Esophagus muscularis mucosa (tissue), 4 donors: ENCODE measurements around the gene CYYR1. TPM values are rescaled to one million over a fixed set of nuclear protein-coding genes. Genes with fewer than 3 reads are reported as not detected.

Experiments
- DNase-seq: peaks from one replicate; pipeline ENCODE4 v3.0.0-alpha.2; 2017; ENCODE audit errors: extremely low spot score
- H3K27ac ChIP-seq, 4 donors: fragments of 200-600 bp; sonication (generic); replicated peaks in 1 of 4; 1 replicate in 3 of 4; 2 replicates in 1 of 4; pipeline ENCODE4 v1.5.1; 2016 to 2019; ENCODE audit warnings: mild to moderate bottlenecking in 1 of 4
- H3K27me3 ChIP-seq, 4 donors: fragments of 200-600 bp; sonication (generic); one replicate each; pipeline versions ENCODE4 v1.5.1 to v1.6.0; 2016 to 2019
- H3K36me3 ChIP-seq, 4 donors: fragments of 200-600 bp; sonication (generic); one replicate each; pipeline ENCODE4 v1.5.1; 2016 to 2019
- H3K4me1 ChIP-seq, 4 donors: fragments of 200-600 bp; sonication (generic); one replicate each; pipeline ENCODE4 v1.5.1; 2016 to 2019
- H3K4me3 ChIP-seq, 4 donors: fragments of 200-600 bp; sonication (generic); 1 replicate in 2 of 4; 2 replicates in 2 of 4; pipeline ENCODE4 v1.5.1; 2016 to 2019; ENCODE audit warnings: mild to moderate bottlenecking in 4 of 4, moderate library complexity in 1 of 4
- H3K9me3 ChIP-seq, 4 donors: fragments of 200-600 bp; sonication (generic); 1 replicate in 3 of 4; 2 replicates in 1 of 4; pipeline ENCODE4 v1.5.1; 2016 to 2019
- CTCF ChIP-seq, 3 experiments: fragments of 200-600 bp in 2 of 3; fragments of 450-650 bp in 1 of 3; sonication (generic) in 2 of 3; IDR thresholded peaks; one replicate each; pipeline ENCODE4 v1.5.1; 2017 to 2019; ENCODE audit warnings: antibody characterized with exemption in 3 of 3, mild to moderate bottlenecking in 2 of 3, moderate library complexity in 1 of 3
- EP300 ChIP-seq: sonication (generic); formaldehyde crosslinking; IDR thresholded peaks from one replicate; pipeline ENCODE4 v1.6.1; 2017; ENCODE audit warnings: antibody characterized with exemption
- POLR2A ChIP-seq: fragments of 450-650 bp; IDR thresholded peaks from one replicate; pipeline ENCODE4 v1.6.1; 2017; ENCODE audit warnings: antibody characterized with exemption, moderate library complexity, mild to moderate bottlenecking, low read depth
- POLR2AphosphoS5 ChIP-seq, 2 donors: sonication (generic); formaldehyde crosslinking; IDR thresholded peaks; one replicate each; pipeline ENCODE4 v1.6.1; 2017; ENCODE audit warnings: antibody characterized with exemption in 2 of 2
- WGBS: methylation state at CpG from one replicate; pipeline ENCODE4 v1.1.5; 2018; 5-methylcytosine and 5-hydroxymethylcytosine counted together
- intact Hi-C: fragments of 100-400 bp; cut with DNase I; formaldehyde crosslinking; loops from one replicate; pipeline ENCODE4 v1.15.1; 2023
- total RNA-seq, 4 donors: library from RNA; depleted of rRNA; stranded (reverse); fragments of >200 nt; gene quantifications; one replicate each; pipeline versions ENCODE4 v1.1.0 to v1.2.1, GENCODE V29; 2016

The CYYR1 gene
- total RNA-seq, 4 donors from 2014 or later, result 10.0 to 19.3 (median 16.3) TPM

GRCh38 chr21:26588446-26588845 lies 15.4 kb upstream of the CYYR1 start:
- intact Hi-C loops, result loop anchor here (10.0 kb wide), 1 partner anchor 64 kb away; no protein-coding TSS in a partner anchor
- Histone ChIP-seq H3K27me3 (no peaks in the 10 kb centered on the region), H3K9me3 (no peaks in the 10 kb centered on the region), H3K4me3 (peak overlapping the region in 2 of 4 donors; percentile 1 to 26), H3K36me3 (no peaks in the 10 kb centered on the region), H3K27ac (no peak overlapping the region), H3K4me1 (no peaks in the 10 kb centered on the region)
- 81% methylated on average over 7 of the region's 7 CpGs for WGBS
- DNase-seq, result no peak
- no peak for TF ChIP-seq POLR2AphosphoS5 (IDR thresholded peaks at IDR 0.05)
- no peak for TF ChIP-seq CTCF (IDR thresholded peaks at IDR 0.05)
- TF ChIP-seq EP300, result no peak
- no peak for TF ChIP-seq POLR2A

GRCh38 chr21:26587736-26588201 lies 14.7 kb upstream of the CYYR1 start:
- TF ChIP-seq EP300, result no peak
- TF ChIP-seq POLR2AphosphoS5 (IDR thresholded peaks at IDR 0.05), result no peak
- no peak for TF ChIP-seq CTCF (IDR thresholded peaks at IDR 0.05)
- TF ChIP-seq POLR2A, result no peak
- Histone ChIP-seq H3K9me3 (no peaks in the 10 kb centered on the region), H3K4me1 (no peaks in the 10 kb centered on the region), H3K4me3 (peak overlapping the region in 3 of 4 donors; percentile 1 to 26 (median 14)), H3K27me3 (no peaks in the 10 kb centered on the region), H3K36me3 (no peaks in the 10 kb centered on the region), H3K27ac (no peak overlapping the region)
- WGBS, result 36% methylated on average over 9 of the region's 9 CpGs
- intact Hi-C loops, result loop anchor here (10.0 kb wide), 1 partner anchor 63 kb away; no protein-coding TSS in a partner anchor
- no peak for DNase-seq

GRCh38 chr21:26583769-26584168 lies 10.7 kb upstream of the CYYR1 start:
- no peaks in the 10 kb centered on the region for H3K36me3 ChIP-seq
- no peak overlapping the region for H3K4me3 ChIP-seq
- DNase-seq, result no peak
- no peaks in the 10 kb centered on the region for H3K27me3 ChIP-seq
- H3K9me3 ChIP-seq, result peaks cover 0 to 11% (median 3%) of the 10 kb centered on the region in 4 donors
- intact Hi-C loops, result loop anchor here (10.0 kb wide), 1 partner anchor 59 kb away; no protein-coding TSS in a partner anchor
- TF ChIP-seq POLR2AphosphoS5 (IDR thresholded peaks at IDR 0.05), result no peak
- H3K27ac ChIP-seq, result no peak overlapping the region
- WGBS, result 81% methylated on average over 3 of the region's 3 CpGs
- H3K4me1 ChIP-seq, result no peaks in the 10 kb centered on the region

GRCh38 chr21:26581818-26582217 lies 8.7 kb upstream of the CYYR1 start:
- H3K9me3 ChIP-seq, result peaks cover 0 to 11% (median 3%) of the 10 kb centered on the region in 4 donors
- 85% methylated on average over 1 of the region's 1 CpG for WGBS
- intact Hi-C loops, result loop anchor here (10.0 kb wide), 1 partner anchor 57 kb away; no protein-coding TSS in a partner anchor
- no peaks in the 10 kb centered on the region for H3K4me1 ChIP-seq
- H3K27ac ChIP-seq, result no peak overlapping the region
- no peak for DNase-seq
- H3K36me3 ChIP-seq, result no peaks in the 10 kb centered on the region
- TF ChIP-seq EP300, result no peak
- no peak for TF ChIP-seq CTCF (IDR thresholded peaks at IDR 0.05)
- TF ChIP-seq POLR2AphosphoS5 (IDR thresholded peaks at IDR 0.05), result no peak
- no peak for TF ChIP-seq POLR2A
- no peak overlapping the region for H3K4me3 ChIP-seq
- H3K27me3 ChIP-seq, result no peaks in the 10 kb centered on the region

- no peak for DNase-seq
- no peak for TF ChIP-seq POLR2AphosphoS5 (IDR thresholded peaks at IDR 0.05)
- TF ChIP-seq POLR2A, result no peak
- no peak for TF ChIP-seq CTCF (IDR thresholded peaks at IDR 0.05)
- TF ChIP-seq EP300, result no peak
- Histone ChIP-seq H3K36me3 (no peaks in the 10 kb centered on the region), H3K4me3 (peak overlapping the region; percentile 43 to 51 (median 46)), H3K9me3 (peaks cover 0 to 20% (median 11%) of the 10 kb centered on the region in 4 donors), H3K4me1 (no peaks in the 10 kb centered on the region), H3K27ac (peak overlapping the region; percentile 47 to 71 (median 59)), H3K27me3 (peaks cover 0 to 10% (median 3%) of the 10 kb centered on the region in 4 donors)
- WGBS, result 39% methylated on average over 11 of the region's 11 CpGs
- intact Hi-C loops, result no loop called here
Observed at GRCh38 chr21:26572076-26572701, 897 bp downstream of the CYYR1 start.
